ENCODE data around the gene TTC28.

Gene TTC28

GRCh38 chr22:28025333-28025732, 654.3 kb downstream of the TTC28 start:
- no peak for TF ChIP-seq ZNF274 (IDR thresholded peaks at IDR 0.05; ENCODE audit: low read depth, low read length)

GRCh38 chr22:28024422-28024888, 655.2 kb downstream of the TTC28 start:
- no peak overlapping the region for H3K4me3 ChIP-seq (ENCODE audit: low read length)
- TF ChIP-seq ZNF274 (IDR thresholded peaks at IDR 0.05; ENCODE audit: low read depth, low read length), result no peak

More at GRCh38 chr22:28025333-28025732, 654.3 kb downstream of the TTC28 start:
- no peak overlapping the region for H3K4me3 ChIP-seq (ENCODE audit: low read length)

GRCh38 chr22:28023774-28024173, 655.9 kb downstream of the TTC28 start:
- H3K4me3 ChIP-seq (ENCODE audit: low read length), result no peak overlapping the region
- no peak for TF ChIP-seq ZNF274 (IDR thresholded peaks at IDR 0.05; ENCODE audit: low read depth, low read length)

- TF ChIP-seq ZNF274 (IDR thresholded peaks at IDR 0.05; ENCODE audit: low read depth, low read length), result no peak
- H3K4me3 ChIP-seq (ENCODE audit: low read length), result no peak overlapping the region
These were observed 656.6 kb downstream of the TTC28 start for GRCh38 chr22:28023036-28023435.

GRCh38 chr22:28021998-28022660, 657.5 kb downstream of the TTC28 start:
- TF ChIP-seq ZNF274 (IDR thresholded peaks at IDR 0.05; ENCODE audit: low read depth, low read length), result no peak

GRCh38 chr22:28021116-28021997, 658.3 kb downstream of the TTC28 start:
- no peak overlapping the region for H3K4me3 ChIP-seq (ENCODE audit: low read length)
- no peak for TF ChIP-seq ZNF274 (IDR thresholded peaks at IDR 0.05; ENCODE audit: low read depth, low read length)

More at GRCh38 chr22:28021998-28022660, 657.5 kb downstream of the TTC28 start:
- H3K4me3 ChIP-seq (ENCODE audit: low read length), result no peak overlapping the region

- no peak overlapping the region for H3K4me3 ChIP-seq (ENCODE audit: low read length)
- TF ChIP-seq ZNF274 (IDR thresholded peaks at IDR 0.05; ENCODE audit: low read depth, low read length), result no peak
These were observed 659.5 kb downstream of the TTC28 start for GRCh38 chr22:28019881-28020861.

- no peak overlapping the region for H3K4me3 ChIP-seq (ENCODE audit: low read length)
- no peak for TF ChIP-seq ZNF274 (IDR thresholded peaks at IDR 0.05; ENCODE audit: low read depth, low read length)
These were observed 660.3 kb downstream of the TTC28 start for GRCh38 chr22:28019360-28019759.

GRCh38 chr22:28018461-28018927, 661.1 kb downstream of the TTC28 start:
- TF ChIP-seq ZNF274 (IDR thresholded peaks at IDR 0.05; ENCODE audit: low read depth, low read length), result no peak
- H3K4me3 ChIP-seq (ENCODE audit: low read length), result no peak overlapping the region

GRCh38 chr22:28017859-28018258, 661.8 kb downstream of the TTC28 start:
- H3K4me3 ChIP-seq (ENCODE audit: low read length), result no peak overlapping the region
- TF ChIP-seq ZNF274 (IDR thresholded peaks at IDR 0.05; ENCODE audit: low read depth, low read length), result no peak

GRCh38 chr22:28017558-28017820, 662.2 kb downstream of the TTC28 start:
- no peak overlapping the region for H3K4me3 ChIP-seq (ENCODE audit: low read length)

GRCh38 chr22:28016781-28017557, 662.7 kb downstream of the TTC28 start:
- H3K4me3 ChIP-seq (ENCODE audit: low read length), result no peak overlapping the region
- no peak for TF ChIP-seq ZNF274 (IDR thresholded peaks at IDR 0.05; ENCODE audit: low read depth, low read length)

More at GRCh38 chr22:28017558-28017820, 662.2 kb downstream of the TTC28 start:
- TF ChIP-seq ZNF274 (IDR thresholded peaks at IDR 0.05; ENCODE audit: low read depth, low read length), result no peak
